H7 (cell line): ENCODE data around the gene MGRN1. TPM values are rescaled to one million over a fixed set of nuclear protein-coding genes. Genes with fewer than 3 reads are reported as not detected.

Source experiments
- DNase-seq: peaks from one replicate; pipeline ENCODE4 v3.0.0; 2012
- H3K27me3 ChIP-seq: 2 replicates; pipeline ENCODE4 v1.6.0; 2011; ENCODE audit warnings: mild to moderate bottlenecking, low read length; ENCODE audit not compliant: control insufficient read depth, insufficient read depth
- H3K36me3 ChIP-seq: replicated peaks from 2 replicates; pipeline ENCODE4 v1.5.1; 2011; ENCODE audit warnings: low read length; ENCODE audit not compliant: control insufficient read depth, insufficient read depth
- H3K4me3 ChIP-seq: 2 replicates; pipeline ENCODE4 v1.5.1; 2011; ENCODE audit warnings: low read depth, mild to moderate bottlenecking, control low read depth, low read length, moderate library complexity; ENCODE audit not compliant: insufficient read depth
- total RNA-seq: library from RNA; depleted of rRNA; stranded (reverse); fragments of >200 nt; shearing (Covaris generic); gene quantifications from 2 replicates; pipeline ENCODE4 v1.2.3, GENCODE V29; 2014

MGRN1 gene
- total RNA-seq, 1 experiment from 2014 or later, result 35.6 TPM

DNA sequence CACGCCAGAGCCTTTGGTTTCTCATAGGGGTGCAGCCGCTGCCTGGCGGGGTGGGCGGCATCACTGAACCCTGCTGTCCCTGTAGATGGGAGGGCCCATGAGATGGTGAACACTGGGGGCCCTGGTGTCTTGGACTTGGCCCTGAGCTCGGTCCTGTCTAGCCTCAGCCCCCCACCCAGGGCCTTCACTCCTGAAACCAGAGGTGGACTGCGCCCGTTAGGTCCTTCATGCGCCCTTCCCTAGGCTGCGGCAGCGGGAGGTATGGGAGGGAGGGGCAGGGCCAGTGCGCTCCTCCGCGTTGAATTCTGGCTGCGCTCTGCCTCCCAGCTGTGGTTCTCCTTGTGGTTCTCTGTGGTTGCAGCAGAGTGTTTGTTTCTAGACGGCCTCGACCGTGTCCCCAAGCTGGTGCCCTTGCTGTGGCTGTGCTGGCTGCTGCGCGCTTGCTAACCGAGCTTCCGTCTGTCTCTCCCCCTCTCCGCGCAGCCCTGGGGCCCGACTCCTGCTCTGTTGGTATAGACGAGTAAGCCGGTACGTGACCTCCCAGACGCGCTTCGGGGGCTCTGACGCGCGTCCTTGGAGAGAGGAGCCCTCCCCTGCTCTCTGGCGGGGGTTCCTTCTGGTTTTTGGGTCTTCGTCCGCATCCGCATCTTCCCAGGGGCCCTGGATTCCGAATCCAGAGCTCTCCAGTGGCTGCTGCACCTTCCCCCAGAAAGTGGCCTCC lies 61.3 kb downstream of the MGRN1 start:
- Histone ChIP-seq H3K36me3 (peaks cover 9% of the 10 kb centered on the region), H3K27me3 (no peaks in the 10 kb centered on the region), H3K4me3 (no peak overlapping the region)
- DNase-seq, result no peak

DNA sequence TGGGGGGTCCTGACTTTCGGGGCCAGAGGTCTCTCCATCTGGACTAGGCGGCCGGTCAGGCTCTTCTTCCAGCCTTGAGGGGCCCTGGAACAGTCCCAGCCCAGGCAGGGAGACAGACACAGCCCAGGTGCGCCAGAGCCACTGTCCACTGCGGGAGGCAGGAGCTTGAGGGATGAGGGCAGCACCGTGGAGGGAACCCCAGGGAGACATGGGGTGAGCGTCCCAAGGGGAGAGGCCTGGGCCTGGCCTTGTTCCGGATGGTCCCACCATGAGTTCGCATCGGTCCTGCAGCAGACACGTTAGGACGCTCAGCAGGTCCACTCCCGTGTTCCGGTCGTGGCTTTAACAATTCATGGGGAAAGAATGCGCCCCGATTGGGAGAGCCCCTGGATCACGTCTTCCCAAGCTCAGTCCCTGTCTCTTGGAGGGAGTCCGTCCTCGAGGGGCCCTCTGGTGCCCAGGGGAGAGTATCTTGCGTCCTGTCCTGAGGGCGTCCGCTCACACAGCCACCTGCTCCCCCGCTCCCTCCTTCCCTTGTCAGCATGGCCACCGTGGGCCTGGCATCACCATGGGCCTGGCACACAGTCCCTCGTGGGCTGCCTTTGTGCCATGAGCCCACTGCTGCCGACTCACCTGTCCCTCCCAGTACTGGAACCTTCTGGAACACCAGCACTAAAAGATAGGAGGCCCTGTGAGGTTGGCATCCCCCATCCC lies 62.0 kb downstream of the MGRN1 start:
- Histone ChIP-seq H3K36me3 (peaks cover 9% of the 10 kb centered on the region), H3K27me3 (no peaks in the 10 kb centered on the region), H3K4me3 (no peak overlapping the region)
- DNase-seq, result no peak

DNA sequence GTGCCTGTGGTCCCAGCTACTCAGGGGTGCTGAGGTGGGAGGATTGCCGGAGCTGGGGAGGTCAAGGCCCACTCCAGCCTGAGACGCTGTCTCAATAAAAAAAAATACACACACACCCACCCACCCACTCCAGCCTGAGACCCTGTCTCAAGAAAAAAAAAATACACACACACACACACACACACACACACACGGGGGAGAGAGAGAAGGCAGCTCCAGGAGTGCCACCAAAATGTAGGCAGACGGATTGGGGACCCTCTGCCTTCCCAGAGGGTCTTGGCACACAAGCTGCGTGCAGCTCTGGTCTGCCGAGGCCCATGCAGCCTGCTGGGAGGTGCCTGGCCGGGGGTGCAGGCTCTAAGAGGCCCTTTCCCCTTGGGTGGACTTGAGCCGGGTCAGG lies 62.8 kb downstream of the MGRN1 start:
- peaks cover 9% of the 10 kb centered on the region for H3K36me3 ChIP-seq
- H3K27me3 ChIP-seq, result no peaks in the 10 kb centered on the region
- no peak for DNase-seq
- no peak overlapping the region for H3K4me3 ChIP-seq

DNA sequence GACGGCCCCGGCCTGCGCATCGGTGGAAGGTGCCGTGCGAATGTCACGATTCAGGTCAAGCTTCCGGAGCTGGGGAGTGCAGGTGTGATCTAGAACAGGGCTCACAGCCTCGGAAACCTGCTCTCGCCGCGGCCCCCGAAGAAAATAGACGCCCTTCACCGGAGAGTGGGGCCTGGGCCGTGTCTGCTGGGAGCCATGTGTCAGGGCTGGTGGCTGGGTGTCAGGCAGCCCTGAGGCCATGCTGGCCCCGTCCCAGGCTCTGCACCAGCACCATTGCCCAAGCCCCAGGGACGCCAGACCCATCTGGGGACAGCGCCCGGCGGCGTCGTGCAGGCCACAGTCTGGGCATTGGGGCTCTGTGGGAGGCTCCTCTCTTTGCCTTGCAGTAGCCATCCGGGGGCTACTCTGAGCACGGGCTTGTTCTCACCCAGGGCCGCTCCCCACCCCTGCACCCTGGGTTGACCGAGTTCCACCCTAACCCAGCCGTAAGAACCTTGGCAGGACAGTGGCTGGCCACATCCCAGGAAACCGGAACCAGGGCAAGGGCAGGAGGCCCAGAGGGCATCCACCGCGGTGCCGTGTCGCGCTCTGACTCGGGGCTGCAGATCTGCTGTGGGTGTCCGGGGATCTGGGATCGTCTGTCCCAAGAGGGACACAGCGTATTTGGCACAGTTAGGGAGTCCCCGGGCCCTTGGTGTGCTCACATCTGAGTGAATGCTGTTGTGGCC lies 63.5 kb downstream of the MGRN1 start:
- peaks cover 9% of the 10 kb centered on the region for H3K36me3 ChIP-seq
- DNase-seq, result no peak
- H3K27me3 ChIP-seq, result no peaks in the 10 kb centered on the region
- no peak overlapping the region for H3K4me3 ChIP-seq

DNA sequence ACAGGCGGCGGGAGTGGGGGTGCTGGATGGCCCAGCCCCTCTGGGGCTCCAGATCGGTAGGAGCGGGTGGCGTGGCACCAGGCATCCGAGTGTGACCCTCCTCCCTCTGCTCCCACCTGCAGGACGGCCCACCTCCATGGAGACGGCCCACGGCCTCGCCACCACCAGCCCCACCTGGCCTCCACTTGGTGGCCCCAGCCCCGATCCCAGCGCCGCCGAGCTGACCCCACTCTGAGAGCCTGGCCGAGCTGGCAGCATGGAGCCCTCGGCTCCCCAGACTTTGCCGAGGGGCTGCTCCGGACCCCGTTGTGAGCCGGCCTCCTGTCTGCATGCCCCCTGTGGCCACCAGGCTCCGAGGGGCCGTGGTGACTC lies 64.0 kb downstream of the MGRN1 start:
- no peak overlapping the region for H3K4me3 ChIP-seq
- DNase-seq, result no peak
- H3K27me3 ChIP-seq, result no peaks in the 10 kb centered on the region
- peaks cover 9% of the 10 kb centered on the region for H3K36me3 ChIP-seq

DNA sequence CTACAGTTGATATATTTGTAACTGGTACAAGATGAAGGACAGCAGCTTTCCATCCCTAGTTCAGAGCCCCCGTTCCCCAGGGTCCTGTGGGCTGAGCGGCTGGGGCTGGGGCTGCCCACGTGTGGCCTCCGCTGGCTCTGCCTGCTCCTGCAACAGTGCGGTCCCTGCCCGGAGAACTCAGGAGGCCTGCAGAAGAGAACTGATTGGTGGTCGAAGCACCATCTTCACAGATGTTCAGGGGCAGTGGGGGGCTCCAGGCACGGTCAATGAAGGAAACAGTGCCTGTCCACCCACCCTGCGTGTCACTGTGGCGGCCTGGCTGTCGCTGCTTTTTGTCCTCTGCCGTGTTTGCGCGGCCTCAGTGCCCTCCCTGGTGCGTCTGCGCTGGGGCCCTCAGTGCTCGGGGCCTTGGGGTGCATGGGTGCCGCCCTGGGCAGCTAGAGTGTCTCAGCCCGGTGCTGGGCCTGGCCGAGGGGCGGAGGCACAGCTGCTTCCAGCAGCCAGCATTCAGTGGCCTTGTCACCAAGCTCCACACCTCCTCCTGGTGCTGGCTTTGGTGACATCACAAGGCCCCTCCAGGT lies 64.6 kb downstream of the MGRN1 start:
- Histone ChIP-seq H3K36me3 (peaks cover 7% of the 10 kb centered on the region), H3K4me3 (no peak overlapping the region), H3K27me3 (no peaks in the 10 kb centered on the region)
- no peak for DNase-seq

DNA sequence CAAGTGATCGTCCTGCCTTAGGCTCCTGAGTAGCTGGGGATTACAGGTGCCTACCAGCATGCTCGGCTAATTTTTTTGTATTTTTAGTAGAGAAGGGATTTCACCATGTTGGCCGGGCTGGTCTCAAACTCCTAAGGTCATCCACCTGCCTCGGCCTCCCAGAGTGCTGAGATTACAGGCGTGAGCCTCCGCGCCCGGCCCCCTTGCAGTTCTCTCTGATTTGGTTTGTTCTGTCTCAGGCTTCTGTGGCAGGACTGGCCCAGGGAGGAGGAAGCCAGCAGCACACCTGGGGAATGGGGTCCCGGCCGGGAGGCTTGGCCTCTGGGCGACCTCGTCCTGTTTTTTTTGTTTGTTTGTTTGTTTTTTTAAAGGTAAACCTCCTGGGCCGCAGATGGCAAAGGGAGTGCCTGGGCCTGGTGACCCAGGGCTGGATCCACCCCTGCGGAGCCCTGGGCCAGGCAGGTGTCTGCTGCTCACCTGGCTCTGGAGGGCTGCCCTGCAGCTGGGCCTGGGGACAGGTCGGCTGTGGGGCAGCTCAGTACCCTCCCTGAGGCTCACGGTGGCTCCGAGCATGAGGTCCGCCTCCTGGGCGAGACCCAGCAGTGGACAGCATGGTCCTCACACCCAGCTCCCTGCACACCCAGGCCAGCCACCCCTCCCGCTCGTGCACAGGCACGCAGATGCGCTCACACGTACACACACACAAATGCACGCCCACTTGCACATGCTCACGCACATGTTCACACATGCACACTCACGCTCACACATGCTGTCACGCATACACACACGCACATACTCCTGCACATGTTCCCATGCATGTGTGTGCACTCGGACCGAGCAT lies 65.5 kb downstream of the MGRN1 start:
- H3K27me3 ChIP-seq, result no peaks in the 10 kb centered on the region
- no peak overlapping the region for H3K4me3 ChIP-seq
- DNase-seq, result no peak
- peaks cover 5% of the 10 kb centered on the region for H3K36me3 ChIP-seq

DNA sequence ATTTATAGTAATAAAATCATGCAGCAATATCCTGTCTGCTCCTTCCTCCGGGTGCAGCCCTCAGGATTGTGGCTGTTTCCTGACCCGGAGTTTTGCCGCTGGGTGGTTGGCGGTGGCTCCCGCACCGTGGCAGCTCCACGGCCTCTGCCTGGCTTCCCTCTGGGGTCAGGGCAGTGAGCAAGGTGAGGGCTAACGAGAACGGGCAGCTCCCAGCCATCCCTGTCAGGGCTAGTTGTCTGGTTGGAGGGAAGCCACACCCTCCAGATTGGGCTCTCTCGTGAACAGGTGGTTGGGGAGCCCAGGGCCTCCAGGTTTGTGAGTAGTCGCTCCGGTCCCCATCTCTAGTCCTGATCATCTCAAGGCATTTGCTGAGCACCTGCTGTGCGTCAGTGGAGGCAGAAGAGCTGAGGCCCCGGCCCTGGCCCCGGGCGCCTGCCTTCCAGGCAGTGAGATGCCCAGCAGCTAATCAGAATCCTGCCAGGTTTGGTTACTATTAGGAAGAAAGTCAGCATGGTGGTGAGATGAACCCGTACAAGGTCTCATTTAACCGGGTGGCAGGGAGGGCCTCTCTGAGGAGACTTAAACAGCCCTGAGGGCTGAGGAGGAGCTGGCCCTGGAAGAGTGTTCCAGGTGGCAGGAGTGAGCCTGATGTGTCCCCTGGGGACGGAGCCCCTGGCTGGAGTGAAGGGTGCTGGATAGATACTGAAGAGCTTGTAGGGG lies 66.5 kb downstream of the MGRN1 start:
- Histone ChIP-seq H3K27me3 (no peaks in the 10 kb centered on the region), H3K4me3 (no peak overlapping the region), H3K36me3 (peaks cover 7% of the 10 kb centered on the region)
- no peak for DNase-seq

DNA sequence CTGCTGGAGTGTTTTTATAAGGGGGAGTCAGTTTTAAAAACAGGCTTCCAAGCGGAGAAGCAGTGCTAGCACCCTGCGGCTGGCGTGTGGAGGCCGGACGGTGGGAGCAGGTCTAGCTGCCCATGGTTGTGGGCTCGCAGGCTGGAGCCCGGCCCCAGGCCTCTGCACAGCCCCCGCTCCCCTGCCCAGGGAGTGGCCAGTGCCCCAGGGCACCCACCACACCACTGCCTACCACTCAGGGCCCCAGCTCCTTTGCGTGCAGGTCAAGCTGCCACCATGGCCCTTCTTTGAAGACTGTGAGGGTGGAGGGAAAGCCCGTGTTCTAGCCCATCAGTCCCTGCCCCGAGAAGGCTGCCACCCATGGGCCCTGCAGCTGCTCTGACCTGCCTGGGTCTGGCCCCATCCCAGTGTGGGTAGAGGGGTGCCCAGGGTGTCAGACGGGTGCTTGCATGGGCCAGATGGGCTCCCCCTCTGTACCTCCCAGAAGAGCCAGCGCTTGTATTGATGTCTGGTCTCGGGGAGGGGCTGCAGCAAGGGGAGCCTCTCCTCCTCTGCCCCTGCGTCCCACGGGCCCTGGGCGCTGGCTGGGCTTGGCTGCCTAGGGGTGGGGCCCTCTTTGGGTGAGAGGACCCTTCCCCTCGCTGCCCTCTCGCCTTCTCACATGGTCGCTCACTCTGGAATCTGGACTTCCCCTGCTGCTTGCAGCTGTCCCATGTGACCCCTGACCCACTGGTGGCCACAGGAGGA lies 67.2 kb downstream of the MGRN1 start:
- DNase-seq, result peak; percentile 77
- Histone ChIP-seq H3K36me3 (peaks cover 9% of the 10 kb centered on the region), H3K4me3 (no peak overlapping the region), H3K27me3 (no peaks in the 10 kb centered on the region)

DNA sequence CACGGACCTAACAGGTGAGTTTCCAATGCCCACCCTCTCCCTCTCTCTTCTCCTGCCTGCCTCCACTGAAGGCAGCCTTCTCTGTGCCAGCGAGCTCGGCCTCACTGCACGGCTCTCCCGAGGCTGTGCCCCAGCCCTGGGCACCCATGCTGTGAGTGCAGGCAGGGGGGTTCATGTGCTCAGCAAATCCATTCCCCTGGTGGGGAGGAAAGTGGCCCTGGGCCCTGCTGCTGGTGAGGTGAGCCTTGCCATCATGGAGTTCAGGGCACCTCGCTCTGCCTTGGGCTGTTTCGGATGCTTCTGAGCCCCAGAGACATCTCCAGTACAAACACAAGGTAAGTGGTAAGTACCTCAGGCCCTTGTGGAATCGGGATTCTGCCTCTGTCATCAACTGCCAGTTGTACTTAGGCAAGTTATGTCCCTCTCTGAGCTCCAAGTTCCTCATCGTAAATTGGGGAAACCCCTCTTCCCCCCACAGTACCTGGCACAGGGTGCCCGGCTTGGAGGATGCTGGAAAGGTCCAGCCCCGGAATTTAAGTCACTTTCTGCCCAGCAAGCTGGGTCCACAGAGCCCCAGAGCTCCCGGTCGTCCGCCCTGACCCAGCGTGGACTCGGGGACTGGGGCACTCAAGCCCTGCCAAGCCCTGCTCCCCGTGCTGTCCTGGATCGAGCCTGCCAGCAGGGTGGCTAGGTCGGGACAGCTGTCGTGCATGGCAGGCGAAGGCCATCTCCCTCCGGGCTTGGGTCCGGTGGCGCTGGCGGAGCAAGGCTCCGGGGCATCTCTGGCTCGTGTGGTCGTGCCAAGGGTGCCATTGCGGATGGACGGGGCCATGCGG lies 68.1 kb downstream of the MGRN1 start:
- no peaks in the 10 kb centered on the region for H3K27me3 ChIP-seq
- peak overlapping the region; percentile 47 for H3K4me3 ChIP-seq
- peak; percentile 72 for DNase-seq
- peaks cover 15% of the 10 kb centered on the region for H3K36me3 ChIP-seq

DNA sequence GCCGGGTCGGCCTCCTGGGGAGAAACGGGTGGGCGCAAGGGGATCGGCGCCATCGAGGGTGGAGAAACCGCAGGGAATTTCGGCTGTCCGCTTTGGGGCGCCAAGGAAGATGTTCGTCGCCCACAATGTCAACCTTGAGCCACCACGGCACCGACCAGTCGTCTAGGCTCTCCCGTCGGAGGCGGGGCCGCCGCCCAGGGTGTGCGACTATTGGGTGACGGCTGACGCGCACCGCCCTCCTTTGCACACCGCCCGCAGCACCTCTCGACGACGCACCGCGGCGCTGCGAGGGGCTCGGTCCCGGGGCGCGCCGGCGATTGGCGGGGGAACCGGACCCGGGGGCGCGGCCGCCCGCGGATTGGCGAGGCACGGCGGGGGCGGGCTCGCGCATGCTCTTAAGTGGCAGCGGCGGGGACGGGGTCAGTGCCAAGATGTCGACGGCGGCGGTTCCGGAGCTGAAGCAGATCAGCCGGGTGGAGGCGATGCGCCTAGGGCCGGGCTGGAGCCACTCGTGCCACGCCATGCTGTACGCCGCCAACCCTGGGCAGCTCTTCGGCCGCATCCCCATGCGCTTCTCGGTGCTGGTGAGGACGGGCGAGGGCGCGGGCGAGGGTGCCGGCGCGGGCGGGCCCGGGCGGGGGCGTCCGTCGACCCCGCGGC lies 68.8 kb downstream of the MGRN1 start, which contains the start of gene NUDT16L1:
TSS of gene NUDT16L1 (plus strand) at position 267 of the 660 bp plus-strand sequence. CDS start at position 432, 165 bp downstream.
- Histone ChIP-seq H3K27me3 (no peaks in the 10 kb centered on the region), H3K4me3 (peak within 1 kb of the TSS; percentile 94), H3K36me3 (peaks cover 15% of the 10 kb centered on the region)
- peak; percentile 100 for DNase-seq
